ENCODE results near the gene ARF6. TPM values are rescaled to one million over a fixed set of nuclear protein-coding genes. Genes with fewer than 3 reads are reported as not detected.

The ARF6 gene
- total RNA-seq (2021; ENCODE audit: unreplicated experiment), result 88.8 TPM
- polyA plus RNA-seq (2012), result 40.5 and 43.0 TPM in 2 replicates
- Bru-seq, nascent RNA, result percentile 99 among the genes with signal in this experiment
- percentile 99 among the genes with signal in this experiment for BruChase-seq, experiment 1, labeled RNA remaining after a 6-hour chase
- percentile 100 among the genes with signal in this experiment for BruChase-seq, experiment 2, labeled RNA remaining after a 2-hour chase
- long read RNA-seq, transcript ARF6-201 (2 exons, 3,865 nt), result major isoform, 457 of 650 reads
- long read RNA-seq, partial matches to known transcripts, result 0 of 650 reads
- long read RNA-seq, other reads (novel, unspliced or antisense), result 193 of 650 reads

- Histone ChIP-seq H3K36me3 (ENCODE audit: control insufficient read depth in 1 of 2, insufficient read depth in 2 of 2, low read length in 2 of 2) (peaks cover 21 to 30% of the 10 kb centered on the region in 2 experiments), H3K9me3 (ENCODE audit: control insufficient read depth in 1 of 2, insufficient read depth in 1 of 2, low read depth in 1 of 2, low read length in 2 of 2) (no peaks in the 10 kb centered on the region), H2AFZ (ENCODE audit: low read depth, low read length, poor library complexity, severe bottlenecking) (no peak within 1 kb of the TSS), H4K20me1 (ENCODE audit: insufficient read depth) (peaks cover 18% of the 10 kb centered on the region; the same call in 1 of the 2 replicates), H3K27ac (ENCODE audit: low read depth, low read length) (peak within 1 kb of the TSS; percentile 99), H3K27me3 (ENCODE audit: insufficient read depth, low read length) (no peaks in the 10 kb centered on the region), H3K4me3 (replicated peaks in 1 of 2; ENCODE audit: low read depth in 1 of 2, low read length in 2 of 2) (peak within 1 kb of the TSS; percentile 72 to 94), H3K4me2 (ENCODE audit: low read length) (peak within 1 kb of the TSS; percentile 78), H3K9me2 (ENCODE audit: insufficient read depth) (no peaks in the 10 kb centered on the region), H3K79me2 (ENCODE audit: insufficient read depth, low read length) (peaks cover 53% of the 10 kb centered on the region), H3K4me1 (ENCODE audit: control insufficient read depth in 1 of 2, insufficient read depth in 2 of 2, low read length in 2 of 2) (peaks cover 27 to 52% of the 10 kb centered on the region in 2 experiments), H3K9ac (ENCODE audit: low read length) (peak within 1 kb of the TSS; percentile 99)
- DNase-seq (ENCODE audit: low read depth, low spot score), result peak; percentile 90
- POLR2A ChIA-PET, result interaction anchor here (0.7 to 2.5 kb wide), 9 partner anchors 13 to 1051 kb away, joined by 3 to 12 read pairs (median 3); partner anchors contain the start of genes PYGL and VCPKMT
- peak; percentile 93 for ATAC-seq
- CTCF ChIA-PET, result interaction anchor here (0.6 to 1.4 kb wide), 3 partner anchors 11 to 30 kb away, joined by 3 to 9 read pairs (median 3); no protein-coding TSS in a partner anchor
- RAD21 ChIA-PET (ENCODE audit: low non-redundant PET in 1 of 2, low total read pairs in 2 of 2, uncharacterized antibody in 2 of 2, unreplicated experiment in 2 of 2), result interaction anchor here in 1 of 2 experiments (0.7 kb wide), 1 partner anchor 83 kb away, joined by 4 read pairs; no protein-coding TSS in a partner anchor
- intact Hi-C loops (cut with micrococcal nuclease), result loop anchor here (1.0 to 5.0 kb wide), 2 partner anchors 12 to 110 kb away; no protein-coding TSS in a partner anchor
- BruUV-seq (replicated peaks), result no TSS peak
- TF ChIP-seq CBX3 (IDR thresholded peaks at IDR 0.05; ENCODE audit: low read depth) (peak; percentile 47; the same call in 1 of the 2 replicates), YY1 (IDR thresholded peaks at IDR 0.05; ENCODE audit: extremely low read depth, insufficient replicate concordance, low read depth, low read length) (peak; percentile 85), POLR2A (IDR thresholded peaks at IDR 0.05; ENCODE audit: borderline replicate concordance, extremely low read depth, insufficient read depth, insufficient read length) (peak; percentile 73), CEBPB (IDR thresholded peaks at IDR 0.05; ENCODE audit: low read depth) (no peak), EZH2 (IDR thresholded peaks at IDR 0.05) (no peak), TCF7L2 (IDR thresholded peaks at IDR 0.05; ENCODE audit: borderline replicate concordance, extremely low read depth, insufficient read depth, insufficient read length) (no peak), RAD21 (IDR thresholded peaks at IDR 0.05; ENCODE audit: low read depth) (peak; percentile 43; the same call in 1 of the 2 replicates), EZH2phosphoT487 (IDR thresholded peaks at IDR 0.05; ENCODE audit: borderline replicate concordance) (no peak), MAX (IDR thresholded peaks at IDR 0.05) (peak; percentile 89), SP1 (IDR thresholded peaks at IDR 0.05; ENCODE audit: low read depth) (peak; percentile 70), ZNF274 (IDR thresholded peaks at IDR 0.05; ENCODE audit: low read depth, low read length) (no peak), CTCF (IDR thresholded peaks at IDR 0.05 in 2 of 3, conservative IDR thresholded peaks at IDR 0.05 in 1 of 3; ENCODE audit: borderline replicate concordance in 1 of 3, insufficient read depth in 1 of 3, low read depth in 2 of 3, low read length in 2 of 3) (no peak), POLR2AphosphoS5 (IDR thresholded peaks at IDR 0.05; ENCODE audit: low read depth, low read length) (peak; percentile 91), FOSL1 (IDR thresholded peaks at IDR 0.05; ENCODE audit: low read depth) (no peak), ZBTB33 (IDR thresholded peaks at IDR 0.05; ENCODE audit: extremely low read depth, insufficient replicate concordance, low read length) (peak; percentile 76), SRF (IDR thresholded peaks at IDR 0.05; ENCODE audit: low read depth) (0 out of 2 replicates have a peak, but pooled peaks have one; percentile 6), ZFX (IDR thresholded peaks at IDR 0.05) (peak; percentile 74), JUND (IDR thresholded peaks at IDR 0.05) (no peak)
These were observed at the start of gene ARF6 for GRCh38 chr14:49892636-49893308. ARF6 (plus strand) TSS chr14:49893082; CDS start chr14:49893737, 655 bp downstream.

Data from HCT116 (cell line).